GM12873 (cell line): ENCODE measurements around the gene EXOC3L1.

Source experiments
- TF ChIP-seq, protein P1 (sequence below): IDR thresholded peaks from 2 replicates; pipeline ENCODE4 v1.5.1; 2012; ENCODE audit warnings: low read depth, mild to moderate bottlenecking, moderate library complexity, low read length, control low read depth; ENCODE audit not compliant: insufficient read depth; ENCODE audit errors: missing control alignments

Gene EXOC3L1

DNA sequence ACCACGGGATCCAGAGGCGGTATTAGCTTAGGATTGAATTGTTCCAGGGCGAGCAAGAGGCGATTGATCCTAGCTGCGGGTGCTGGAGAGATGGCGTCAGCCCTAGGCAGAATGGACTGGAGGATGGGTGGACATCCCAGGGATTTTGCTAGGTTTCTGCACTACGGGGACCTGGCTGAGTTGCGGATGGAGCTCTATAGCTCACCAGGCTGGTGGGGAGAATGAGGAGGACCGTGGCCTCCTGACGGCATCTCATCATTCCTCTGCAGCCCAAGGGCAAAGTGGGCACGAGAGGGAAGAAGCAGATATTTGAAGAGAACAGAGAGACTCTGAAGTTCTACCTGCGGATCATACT is 37.6 kb upstream of the EXOC3L1 start:
- TF ChIP-seq, protein P1, sequence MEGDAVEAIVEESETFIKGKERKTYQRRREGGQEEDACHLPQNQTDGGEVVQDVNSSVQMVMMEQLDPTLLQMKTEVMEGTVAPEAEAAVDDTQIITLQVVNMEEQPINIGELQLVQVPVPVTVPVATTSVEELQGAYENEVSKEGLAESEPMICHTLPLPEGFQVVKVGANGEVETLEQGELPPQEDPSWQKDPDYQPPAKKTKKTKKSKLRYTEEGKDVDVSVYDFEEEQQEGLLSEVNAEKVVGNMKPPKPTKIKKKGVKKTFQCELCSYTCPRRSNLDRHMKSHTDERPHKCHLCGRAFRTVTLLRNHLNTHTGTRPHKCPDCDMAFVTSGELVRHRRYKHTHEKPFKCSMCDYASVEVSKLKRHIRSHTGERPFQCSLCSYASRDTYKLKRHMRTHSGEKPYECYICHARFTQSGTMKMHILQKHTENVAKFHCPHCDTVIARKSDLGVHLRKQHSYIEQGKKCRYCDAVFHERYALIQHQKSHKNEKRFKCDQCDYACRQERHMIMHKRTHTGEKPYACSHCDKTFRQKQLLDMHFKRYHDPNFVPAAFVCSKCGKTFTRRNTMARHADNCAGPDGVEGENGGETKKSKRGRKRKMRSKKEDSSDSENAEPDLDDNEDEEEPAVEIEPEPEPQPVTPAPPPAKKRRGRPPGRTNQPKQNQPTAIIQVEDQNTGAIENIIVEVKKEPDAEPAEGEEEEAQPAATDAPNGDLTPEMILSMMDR = no peak

DNA sequence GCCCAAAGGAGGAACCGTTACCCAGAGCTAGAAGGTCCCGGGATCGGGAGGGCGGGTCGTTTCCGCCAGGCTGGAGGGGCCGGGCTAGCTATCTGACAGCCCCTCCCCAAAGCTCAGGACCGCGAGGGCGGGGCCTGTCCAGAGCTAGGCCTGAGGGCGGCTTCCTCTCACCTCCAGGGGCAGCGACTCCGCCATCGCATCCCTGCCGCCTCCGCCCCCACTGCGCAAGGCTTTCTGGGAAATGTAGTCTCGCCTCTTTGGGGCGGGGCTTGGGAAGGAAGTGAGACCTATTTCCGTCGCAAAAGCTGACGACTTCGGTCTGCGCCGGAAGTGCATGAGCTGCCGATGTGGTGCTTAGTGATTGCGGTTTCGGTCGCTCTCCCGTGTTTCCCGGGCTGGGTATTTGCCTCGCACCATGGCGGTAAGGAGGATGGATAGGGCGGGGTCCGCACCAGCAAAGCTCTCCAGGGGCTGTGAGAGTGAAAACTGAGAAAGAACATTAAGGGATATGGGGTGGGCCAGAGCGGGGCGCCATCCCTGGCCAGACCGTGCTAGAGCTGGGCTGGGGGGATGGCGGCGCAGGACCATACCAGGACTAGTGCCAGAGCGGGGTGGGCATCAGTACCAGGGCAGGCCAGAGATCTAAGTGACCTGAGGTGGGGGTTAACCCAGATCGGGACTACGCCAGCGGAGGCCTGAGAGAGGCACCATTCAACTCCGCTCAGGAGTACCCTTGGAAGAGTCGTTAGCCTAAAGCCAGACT is 37.0 kb upstream of the EXOC3L1 start, which contains the start of gene TMEM208:
Gene TMEM208 (plus strand): TSS at position 327 of the 763 bp plus-strand sequence. CDS start 89 bp downstream, at position 416.
- TF ChIP-seq, protein P1 = no peak

DNA sequence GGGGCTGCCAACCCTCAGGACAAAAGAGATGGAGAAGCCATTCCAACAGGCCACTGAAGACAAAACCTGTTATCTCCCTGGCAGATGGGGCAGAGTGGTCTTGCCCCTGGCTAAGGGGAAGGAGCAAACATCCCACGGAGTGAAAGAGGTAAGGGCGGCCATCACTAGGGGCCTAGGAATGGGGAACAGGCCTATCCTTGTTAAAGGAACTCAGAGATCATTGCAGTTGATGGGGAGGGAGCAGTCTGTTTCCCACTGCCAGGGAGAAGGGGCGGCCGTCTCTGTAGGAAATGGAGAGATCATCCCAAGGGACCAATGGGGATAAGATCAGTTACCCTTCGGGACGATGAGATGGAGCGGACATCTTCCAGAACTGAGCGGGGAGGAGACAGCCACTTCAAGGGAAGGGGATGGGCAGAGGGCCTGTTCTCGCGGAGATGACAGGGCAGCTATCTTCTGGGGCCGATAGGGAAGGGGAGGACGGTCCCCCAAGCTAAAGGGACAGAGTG is 36.4 kb upstream of the EXOC3L1 start:
- TF ChIP-seq, protein P1 = no peak

DNA sequence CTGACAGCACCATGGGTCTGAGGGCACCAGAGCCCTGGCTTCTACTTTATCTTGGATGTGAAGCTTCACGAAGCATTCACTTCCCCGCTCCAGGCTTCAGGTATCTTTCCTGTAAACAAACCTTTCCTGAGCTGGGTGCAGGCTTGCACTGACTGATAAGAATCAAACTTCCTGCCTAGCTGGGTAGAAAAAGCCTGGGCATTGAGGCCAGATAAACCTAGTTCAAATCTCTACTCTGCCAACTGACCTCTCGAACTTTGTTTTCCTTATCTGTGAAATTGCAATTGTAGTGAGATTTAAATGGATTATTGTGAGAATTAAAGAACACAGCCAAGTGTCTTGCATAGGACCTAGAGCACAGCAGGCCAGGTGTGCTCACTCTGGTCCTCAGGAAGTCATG is 34.1 kb upstream of the EXOC3L1 start:
- TF ChIP-seq, protein P1 = no peak

DNA sequence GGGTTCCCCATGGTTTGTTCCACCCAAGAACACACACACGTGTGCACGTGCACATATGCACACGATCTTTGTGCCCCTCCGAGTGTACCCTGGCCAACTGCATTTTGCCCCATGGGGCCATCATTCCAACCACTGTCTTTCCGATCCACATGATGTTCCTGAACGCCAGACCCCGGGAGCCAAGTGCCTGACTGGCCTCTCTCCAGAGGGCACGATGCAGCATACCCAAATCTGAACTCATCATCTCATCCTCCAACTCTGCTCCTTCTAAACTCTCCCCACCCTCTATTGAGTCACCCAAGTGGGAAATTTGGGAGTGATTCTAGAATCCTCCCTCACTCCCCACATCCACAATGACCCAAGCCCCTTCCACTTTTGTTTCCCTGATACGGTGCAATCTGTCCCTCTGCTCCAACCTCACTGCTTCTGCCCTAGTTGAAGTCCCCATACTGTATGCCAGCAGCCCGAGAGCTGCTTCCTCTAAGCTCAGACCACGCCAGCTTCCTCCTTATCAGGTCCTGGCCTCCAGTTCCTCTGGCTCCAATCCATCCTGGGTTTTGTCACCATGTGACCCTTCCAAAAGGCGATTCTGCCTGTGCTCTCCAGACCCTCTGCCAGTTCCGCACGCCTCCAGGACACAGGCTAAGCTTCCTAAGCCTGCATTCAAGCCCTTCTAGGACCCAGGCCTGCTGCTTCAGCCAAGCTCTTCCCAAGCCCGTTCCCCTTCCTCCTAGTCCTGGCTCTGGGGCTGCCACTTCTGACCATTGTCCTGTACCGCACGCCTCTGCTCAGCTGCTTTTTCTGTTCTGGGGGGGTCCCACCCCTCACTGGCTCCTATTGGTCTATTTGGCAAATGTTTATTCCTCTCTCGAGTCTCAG is 26.9 kb upstream of the EXOC3L1 start:
- TF ChIP-seq, protein P1 = no peak

DNA sequence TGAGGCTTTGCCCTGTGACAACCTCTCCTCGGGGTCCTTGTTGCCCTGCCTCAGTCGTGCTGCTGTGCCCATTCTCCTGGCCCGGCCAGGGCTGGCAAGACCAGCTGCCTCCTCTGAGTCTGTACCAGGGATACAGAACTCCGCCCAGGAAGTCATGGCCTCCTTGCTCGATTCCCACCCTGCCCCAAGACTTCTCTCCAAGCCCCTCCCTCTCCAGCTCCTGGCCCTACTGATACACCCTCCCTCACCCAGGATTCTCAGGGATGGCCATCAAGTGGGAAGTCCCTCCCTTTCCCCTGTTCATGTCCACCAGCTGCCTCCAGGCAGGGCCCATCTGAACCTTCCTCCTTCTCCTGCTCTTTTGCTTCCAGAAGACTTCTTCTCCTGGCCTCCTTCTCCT is 25.8 kb upstream of the EXOC3L1 start:
- TF ChIP-seq, protein P1 = no peak

GRCh38 chr16:67213197-67214019 is 23.5 kb upstream of the EXOC3L1 start:
- TF ChIP-seq, protein P1 = no peak
